HepG2 (cell line): Measurements from ENCODE around the gene PLA2G4D. TPM values are rescaled to one million over a fixed set of nuclear protein-coding genes. Genes with fewer than 3 reads are reported as not detected.

Experiments
- SOX6 ChIP-seq, 2 experiments: fragments of 450-650 bp in 1 of 2; sonication (generic) in 1 of 2; formaldehyde crosslinking in 1 of 2; IDR thresholded peaks; 2 replicates each; pipeline versions ENCODE4 v1.4.0 to v1.6.1; 2017 to 2020; ENCODE audit warnings: antibody characterized with exemption in 1 of 2, mild to moderate bottlenecking in 1 of 2, missing genetic modification reagents in 1 of 2
- ZNF546 ChIP-seq: sonication (generic); formaldehyde crosslinking; conservative IDR thresholded peaks from 2 replicates; pipeline ENCODE4 v1.8.1; 2023; ENCODE audit warnings: mild to moderate bottlenecking, missing genetic modification reagents
- ZNF556 ChIP-seq: sonication (generic); formaldehyde crosslinking; IDR thresholded peaks from 2 replicates; pipeline ENCODE4 v1.4.0; 2020; ENCODE audit warnings: mild to moderate bottlenecking, missing genetic modification reagents, borderline replicate concordance
- polyA plus RNA-seq, 8 experiments: library from polyadenylated mRNA; depleted of rRNA in 3 of 8; stranded (reverse) in 7 of 8; unstranded in 1 of 8; fragments of >200 nt; fragmentation: Illumina TruSeq in 4 of 8; extraction: Trizol in 4 of 8; gene quantifications; 2 replicates each; pipeline versions ENCODE4 v1.2.1 to v1.2.3, GENCODE V29; 2011 to 2016; ENCODE audit warnings: low read depth in 4 of 8, missing spikeins in 1 of 8, mixed read lengths in 1 of 8; ENCODE audit not compliant: insufficient read depth in 1 of 8
- total RNA-seq, 5 experiments: library from RNA; depleted of rRNA; stranded (reverse); fragments of >200 nt; fragmentation: Illumina TruSeq; extraction: Trizol; gene quantifications; 2 replicates each; pipeline ENCODE4 v1.2.3, GENCODE V29; 2016; ENCODE audit warnings: low read depth in 1 of 5
- TF ChIP-seq, protein P1 (sequence below): IDR thresholded peaks from 2 replicates; pipeline ENCODE4 v1.6.1; 2012; ENCODE audit warnings: low read length, improper control_type of control experiment
- TF ChIP-seq, protein P2 (sequence below): sonication (generic); formaldehyde crosslinking; IDR thresholded peaks from 2 replicates; pipeline ENCODE4 v1.4.0; 2020; ENCODE audit warnings: mild to moderate bottlenecking, missing genetic modification reagents

PLA2G4D gene
- total and polyA plus RNA-seq, 2 of the 13 experiments (the other 11 are each of a cell fraction or from before 2014, with no cell fraction given), result 0.04 to 0.21 TPM

DNA sequence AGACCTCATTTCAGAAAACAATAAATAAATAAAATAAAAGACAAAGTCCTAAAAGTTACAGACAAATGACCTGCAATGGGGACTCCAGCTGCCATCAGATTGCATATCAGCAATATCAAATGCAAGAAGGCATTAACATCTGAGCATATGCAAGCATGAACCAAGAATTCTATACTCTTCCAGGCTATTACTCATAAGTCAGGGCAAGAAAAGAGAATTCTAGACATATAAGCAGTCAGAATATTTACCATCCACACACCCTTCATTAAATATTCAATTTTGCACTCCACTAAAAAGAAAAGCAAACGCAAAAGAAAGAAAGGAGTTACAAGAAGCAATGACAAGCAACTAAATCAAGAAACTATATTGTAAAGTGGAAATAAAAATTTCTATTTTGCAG is 41.0 kb upstream of the PLA2G4D start (continued):
- TF ChIP-seq, protein P1, sequence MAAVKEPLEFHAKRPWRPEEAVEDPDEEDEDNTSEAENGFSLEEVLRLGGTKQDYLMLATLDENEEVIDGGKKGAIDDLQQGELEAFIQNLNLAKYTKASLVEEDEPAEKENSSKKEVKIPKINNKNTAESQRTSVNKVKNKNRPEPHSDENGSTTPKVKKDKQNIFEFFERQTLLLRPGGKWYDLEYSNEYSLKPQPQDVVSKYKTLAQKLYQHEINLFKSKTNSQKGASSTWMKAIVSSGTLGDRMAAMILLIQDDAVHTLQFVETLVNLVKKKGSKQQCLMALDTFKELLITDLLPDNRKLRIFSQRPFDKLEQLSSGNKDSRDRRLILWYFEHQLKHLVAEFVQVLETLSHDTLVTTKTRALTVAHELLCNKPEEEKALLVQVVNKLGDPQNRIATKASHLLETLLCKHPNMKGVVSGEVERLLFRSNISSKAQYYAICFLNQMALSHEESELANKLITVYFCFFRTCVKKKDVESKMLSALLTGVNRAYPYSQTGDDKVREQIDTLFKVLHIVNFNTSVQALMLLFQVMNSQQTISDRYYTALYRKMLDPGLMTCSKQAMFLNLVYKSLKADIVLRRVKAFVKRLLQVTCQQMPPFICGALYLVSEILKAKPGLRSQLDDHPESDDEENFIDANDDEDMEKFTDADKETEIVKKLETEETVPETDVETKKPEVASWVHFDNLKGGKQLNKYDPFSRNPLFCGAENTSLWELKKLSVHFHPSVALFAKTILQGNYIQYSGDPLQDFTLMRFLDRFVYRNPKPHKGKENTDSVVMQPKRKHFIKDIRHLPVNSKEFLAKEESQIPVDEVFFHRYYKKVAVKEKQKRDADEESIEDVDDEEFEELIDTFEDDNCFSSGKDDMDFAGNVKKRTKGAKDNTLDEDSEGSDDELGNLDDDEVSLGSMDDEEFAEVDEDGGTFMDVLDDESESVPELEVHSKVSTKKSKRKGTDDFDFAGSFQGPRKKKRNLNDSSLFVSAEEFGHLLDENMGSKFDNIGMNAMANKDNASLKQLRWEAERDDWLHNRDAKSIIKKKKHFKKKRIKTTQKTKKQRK, result no peak
- TF ChIP-seq ZNF546 (CRISPR knock-in tag) (no peak), SOX6 (IDR thresholded peaks at IDR 0.05) (no peak), SOX6 (CRISPR knock-in tag; IDR thresholded peaks at IDR 0.05) (no peak), ZNF556 (no peak)
- TF ChIP-seq, protein P2, sequence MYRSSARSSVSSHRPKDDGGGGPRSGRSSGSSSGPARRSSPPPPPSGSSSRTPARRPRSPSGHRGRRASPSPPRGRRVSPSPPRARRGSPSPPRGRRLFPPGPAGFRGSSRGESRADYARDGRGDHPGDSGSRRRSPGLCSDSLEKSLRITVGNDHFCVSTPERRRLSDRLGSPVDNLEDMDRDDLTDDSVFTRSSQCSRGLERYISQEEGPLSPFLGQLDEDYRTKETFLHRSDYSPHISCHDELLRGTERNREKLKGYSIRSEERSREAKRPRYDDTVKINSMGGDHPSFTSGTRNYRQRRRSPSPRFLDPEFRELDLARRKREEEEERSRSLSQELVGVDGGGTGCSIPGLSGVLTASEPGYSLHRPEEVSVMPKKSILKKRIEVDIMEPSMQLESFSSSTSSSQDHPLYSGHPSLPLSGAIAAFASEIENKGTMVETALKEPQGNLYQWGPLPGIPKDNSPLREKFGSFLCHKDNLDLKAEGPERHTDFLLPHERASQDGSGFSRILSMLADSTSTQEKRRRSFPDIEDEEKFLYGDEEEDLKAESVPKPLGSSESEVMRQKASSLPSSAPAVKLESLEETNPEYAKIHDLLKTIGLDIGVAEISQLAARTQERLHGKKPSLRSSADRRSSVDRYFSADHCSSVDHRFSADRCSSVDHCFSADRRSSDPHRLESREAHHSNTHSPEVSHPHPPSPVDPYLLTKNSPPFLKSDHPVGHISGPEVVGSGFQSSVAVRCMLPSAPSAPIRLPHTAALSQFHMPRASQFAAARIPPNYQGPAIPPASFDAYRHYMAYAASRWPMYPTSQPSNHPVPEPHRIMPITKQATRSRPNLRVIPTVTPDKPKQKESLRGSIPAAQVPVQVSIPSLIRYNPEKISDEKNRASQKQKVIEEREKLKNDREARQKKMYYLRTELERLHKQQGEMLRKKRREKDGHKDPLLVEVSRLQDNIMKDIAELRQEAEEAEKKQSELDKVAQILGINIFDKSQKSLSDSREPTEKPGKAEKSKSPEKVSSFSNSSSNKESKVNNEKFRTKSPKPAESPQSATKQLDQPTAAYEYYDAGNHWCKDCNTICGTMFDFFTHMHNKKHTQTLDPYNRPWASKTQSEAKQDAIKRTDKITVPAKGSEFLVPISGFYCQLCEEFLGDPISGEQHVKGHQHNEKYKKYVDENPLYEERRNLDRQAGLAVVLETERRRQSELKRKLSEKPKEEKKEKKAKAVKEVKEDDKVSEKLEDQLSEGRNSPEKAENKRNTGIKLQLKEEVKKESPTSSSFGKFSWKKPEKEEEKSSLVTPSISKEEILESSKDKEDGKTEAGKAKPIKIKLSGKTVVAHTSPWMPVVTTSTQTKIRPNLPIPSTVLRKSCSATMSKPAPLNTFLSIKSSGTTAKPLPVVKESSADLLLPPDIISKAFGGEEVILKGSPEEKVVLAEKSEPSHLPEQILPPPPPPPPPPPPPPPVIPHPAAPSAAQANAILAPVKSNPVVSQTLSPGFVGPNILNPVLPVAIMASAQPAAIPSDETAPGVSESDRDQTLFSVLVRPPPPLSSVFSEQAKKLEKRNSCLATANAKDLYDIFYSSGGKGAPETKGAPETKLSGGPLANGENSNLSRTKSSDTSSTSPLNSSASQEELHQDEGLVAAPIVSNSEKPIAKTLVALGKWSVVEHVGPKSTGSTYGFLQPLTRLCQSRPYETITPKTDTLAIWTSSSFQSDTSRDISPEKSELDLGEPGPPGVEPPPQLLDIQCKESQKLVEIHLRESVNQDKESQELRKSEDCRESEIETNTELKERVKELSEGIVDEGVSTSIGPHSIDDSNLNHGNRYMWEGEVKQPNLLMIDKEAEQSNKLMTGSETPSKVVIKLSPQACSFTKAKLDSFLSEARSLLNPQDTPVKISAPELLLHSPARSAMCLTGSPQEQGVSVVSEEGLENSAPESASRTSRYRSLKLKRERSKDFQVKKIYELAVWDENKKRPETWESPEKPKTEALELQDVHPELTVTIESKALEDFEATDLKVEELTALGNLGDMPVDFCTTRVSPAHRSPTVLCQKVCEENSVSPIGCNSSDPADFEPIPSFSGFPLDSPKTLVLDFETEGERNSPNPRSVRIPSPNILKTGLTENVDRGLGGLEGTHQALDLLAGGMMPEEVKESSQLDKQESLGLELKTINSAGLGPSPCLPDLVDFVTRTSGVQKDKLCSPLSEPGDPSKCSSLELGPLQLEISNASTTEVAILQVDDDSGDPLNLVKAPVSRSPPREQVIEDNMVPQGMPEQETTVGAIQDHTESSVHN (CRISPR knock-in tag), result no peak
